ENCODE measurements around the gene SDC1.

The SDC1 gene

DNA sequence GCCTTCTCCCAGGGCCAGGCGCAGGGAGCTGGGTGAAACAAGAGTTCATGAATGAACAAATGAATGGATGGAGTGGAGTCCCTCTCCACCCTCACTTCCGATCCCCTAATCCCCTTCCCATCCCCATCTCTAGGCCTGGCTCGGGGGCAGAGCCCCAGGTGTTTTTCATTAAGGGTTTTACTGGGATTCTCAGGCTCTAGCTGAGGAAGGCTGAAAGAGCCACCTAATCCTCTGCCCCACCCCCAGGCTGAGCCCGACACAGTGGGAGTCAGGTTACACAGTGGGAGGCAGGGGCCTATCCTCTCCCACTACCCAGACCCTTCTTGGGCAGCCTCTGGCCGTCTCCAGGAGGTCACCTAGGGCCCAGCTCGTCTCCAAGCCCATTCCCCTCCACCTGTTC lies 36.1 kb downstream of the SDC1 start:
- Mint-ChIP-seq H3K27me3 (ENCODE audit: low read depth, poor library complexity) (no peaks in the 10 kb centered on the region), H3K27ac (peak overlapping the region; percentile 96), H3K4me3 (peak overlapping the region; percentile 56), H3K36me3 (ENCODE audit: low read depth) (no peaks in the 10 kb centered on the region), H3K9me3 (no peaks in the 10 kb centered on the region), H3K4me1 (peaks cover 86% of the 10 kb centered on the region)
- DNase-seq, result peak; percentile 81
- TF ChIP-seq, protein P1, sequence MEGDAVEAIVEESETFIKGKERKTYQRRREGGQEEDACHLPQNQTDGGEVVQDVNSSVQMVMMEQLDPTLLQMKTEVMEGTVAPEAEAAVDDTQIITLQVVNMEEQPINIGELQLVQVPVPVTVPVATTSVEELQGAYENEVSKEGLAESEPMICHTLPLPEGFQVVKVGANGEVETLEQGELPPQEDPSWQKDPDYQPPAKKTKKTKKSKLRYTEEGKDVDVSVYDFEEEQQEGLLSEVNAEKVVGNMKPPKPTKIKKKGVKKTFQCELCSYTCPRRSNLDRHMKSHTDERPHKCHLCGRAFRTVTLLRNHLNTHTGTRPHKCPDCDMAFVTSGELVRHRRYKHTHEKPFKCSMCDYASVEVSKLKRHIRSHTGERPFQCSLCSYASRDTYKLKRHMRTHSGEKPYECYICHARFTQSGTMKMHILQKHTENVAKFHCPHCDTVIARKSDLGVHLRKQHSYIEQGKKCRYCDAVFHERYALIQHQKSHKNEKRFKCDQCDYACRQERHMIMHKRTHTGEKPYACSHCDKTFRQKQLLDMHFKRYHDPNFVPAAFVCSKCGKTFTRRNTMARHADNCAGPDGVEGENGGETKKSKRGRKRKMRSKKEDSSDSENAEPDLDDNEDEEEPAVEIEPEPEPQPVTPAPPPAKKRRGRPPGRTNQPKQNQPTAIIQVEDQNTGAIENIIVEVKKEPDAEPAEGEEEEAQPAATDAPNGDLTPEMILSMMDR (IDR thresholded peaks at IDR 0.05), result no peak

DNA sequence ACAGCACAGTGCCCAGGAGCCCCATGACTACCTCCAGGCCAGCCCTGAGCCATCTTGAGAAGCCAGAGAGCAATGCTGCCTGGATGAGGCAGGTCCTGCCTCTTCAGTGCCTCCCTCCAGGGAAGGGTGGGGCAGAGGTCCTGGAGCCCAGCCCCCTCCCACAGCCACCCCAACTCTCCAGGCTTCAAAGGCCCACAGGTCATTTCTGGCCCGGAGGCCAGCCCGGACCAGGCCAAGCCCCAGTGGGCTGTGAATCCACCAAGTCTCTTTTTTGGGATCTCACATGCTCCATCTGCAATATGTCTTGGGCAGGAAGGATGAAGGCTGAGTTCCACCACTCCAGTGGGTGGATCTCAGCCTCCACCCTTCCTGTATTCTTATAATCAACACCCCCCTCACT lies 36.7 kb downstream of the SDC1 start:
- Mint-ChIP-seq H3K27me3 (ENCODE audit: low read depth, poor library complexity) (peaks cover 1% of the 10 kb centered on the region), H3K4me1 (peaks cover 88% of the 10 kb centered on the region), H3K27ac (peak overlapping the region; percentile 96), H3K9me3 (no peaks in the 10 kb centered on the region), H3K4me3 (peak overlapping the region; percentile 56), H3K36me3 (ENCODE audit: low read depth) (no peaks in the 10 kb centered on the region)
- DNase-seq, result no peak
- TF ChIP-seq, protein P1 (IDR thresholded peaks at IDR 0.05), result no peak

DNA sequence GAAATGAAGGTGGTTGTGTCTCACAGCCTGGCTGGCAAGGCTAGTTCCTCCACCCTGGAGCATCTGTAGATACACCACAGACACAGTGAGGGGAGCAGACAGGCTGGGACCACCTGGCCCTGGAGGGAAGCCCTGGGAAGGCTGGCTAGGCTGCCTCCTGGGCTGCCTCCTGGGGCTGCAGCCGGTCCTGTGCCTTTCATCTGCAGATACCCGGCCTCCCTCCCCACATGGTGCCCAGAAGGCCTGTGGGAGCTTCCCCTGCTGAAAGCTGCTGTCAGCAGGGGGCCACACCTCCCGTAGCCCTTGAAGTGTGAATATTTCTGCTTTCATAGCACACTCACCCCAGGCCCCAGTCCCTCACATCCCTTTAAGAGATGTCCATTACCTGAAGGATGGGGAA lies 37.6 kb downstream of the SDC1 start:
- Mint-ChIP-seq H3K4me3 (no peak overlapping the region), H3K27me3 (ENCODE audit: low read depth, poor library complexity) (peaks cover 3% of the 10 kb centered on the region), H3K36me3 (ENCODE audit: low read depth) (no peaks in the 10 kb centered on the region), H3K9me3 (no peaks in the 10 kb centered on the region), H3K4me1 (peaks cover 85% of the 10 kb centered on the region), H3K27ac (no peak overlapping the region)
- TF ChIP-seq, protein P1 (IDR thresholded peaks at IDR 0.05), result no peak
- DNase-seq, result no peak

DNA sequence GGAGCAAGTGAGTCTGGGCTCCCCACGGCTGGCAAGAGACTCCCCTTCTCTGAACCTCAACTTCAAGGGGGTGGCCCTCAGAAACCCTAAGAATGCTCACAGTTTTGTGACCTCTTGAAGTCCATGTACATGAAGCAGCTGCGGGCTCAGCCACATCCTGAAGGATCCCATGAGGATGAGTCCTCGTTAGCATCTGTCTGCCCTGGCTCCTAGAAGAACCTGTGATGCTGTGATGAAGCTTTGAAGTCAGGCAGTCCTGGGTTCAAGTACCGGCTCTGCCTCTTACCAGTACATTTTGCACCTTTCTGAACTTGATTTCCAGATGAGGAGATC lies 38.1 kb downstream of the SDC1 start:
- TF ChIP-seq, protein P1 (IDR thresholded peaks at IDR 0.05), result no peak
- H3K27ac Mint-ChIP-seq, result peak overlapping the region; percentile 84
- no peaks in the 10 kb centered on the region for H3K36me3 Mint-ChIP-seq (ENCODE audit: low read depth)
- no peaks in the 10 kb centered on the region for H3K9me3 Mint-ChIP-seq
- no peak overlapping the region for H3K4me3 Mint-ChIP-seq
- peaks cover 6% of the 10 kb centered on the region for H3K27me3 Mint-ChIP-seq (ENCODE audit: low read depth, poor library complexity)
- peaks cover 89% of the 10 kb centered on the region for H3K4me1 Mint-ChIP-seq
- no peak for DNase-seq

DNA sequence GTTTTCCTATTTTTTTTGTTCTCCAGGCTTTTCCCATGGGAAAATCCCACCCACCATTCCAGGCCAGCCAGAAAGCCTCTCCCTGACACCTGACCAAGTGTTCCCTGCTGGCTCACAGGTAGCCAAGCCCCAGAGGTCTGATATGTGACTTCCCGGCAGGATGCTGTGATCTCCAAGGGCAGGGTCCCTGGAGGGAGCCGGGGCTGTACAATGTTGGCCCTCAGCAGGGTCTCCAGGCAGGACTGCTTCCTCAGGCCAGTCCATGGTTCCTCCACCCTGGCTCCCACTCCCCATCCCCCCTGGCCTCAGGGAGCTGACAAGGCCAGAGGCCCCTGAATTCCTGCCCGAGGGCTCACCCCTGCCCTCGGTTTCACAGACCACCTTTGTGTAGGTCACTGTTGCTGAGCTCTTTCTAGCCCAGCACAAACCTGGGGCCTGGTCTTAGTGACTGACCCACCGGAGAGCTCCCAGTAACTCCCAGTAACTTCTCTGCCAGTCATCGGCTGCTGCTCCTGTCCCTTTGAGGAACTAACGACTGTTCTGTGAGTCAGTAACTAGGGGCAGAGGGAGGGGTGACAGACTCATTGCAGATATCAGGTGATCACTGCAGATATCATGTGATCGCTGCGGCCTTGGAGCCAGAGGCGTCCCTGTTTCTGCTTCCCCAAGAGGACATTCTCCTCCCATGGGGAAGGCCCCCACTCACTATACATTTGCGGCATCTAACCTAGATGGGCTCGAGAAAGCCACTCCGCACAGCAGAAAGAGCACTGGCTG lies 38.7 kb downstream of the SDC1 start:
- peaks cover 11% of the 10 kb centered on the region for H3K27me3 Mint-ChIP-seq (ENCODE audit: low read depth, poor library complexity)
- H3K9me3 Mint-ChIP-seq, result no peaks in the 10 kb centered on the region
- peaks cover 89% of the 10 kb centered on the region for H3K4me1 Mint-ChIP-seq
- H3K27ac Mint-ChIP-seq, result peak overlapping the region; percentile 84
- H3K4me3 Mint-ChIP-seq, result peak overlapping the region; percentile 28
- no peak for DNase-seq
- H3K36me3 Mint-ChIP-seq (ENCODE audit: low read depth), result no peaks in the 10 kb centered on the region
- TF ChIP-seq, protein P1 (IDR thresholded peaks at IDR 0.05), result no peak
